GM18526 (cell line): ENCODE results near the gene ANKRD65.

Experiments
- POLR2A ChIP-seq: IDR thresholded peaks from 3 replicates; pipeline ENCODE4 v1.6.1; 2011; ENCODE audit not compliant: insufficient read length; ENCODE audit errors: extremely low read depth

The ANKRD65 gene

GRCh38 chr1:1421147-1421906, at the start of gene ANKRD65:
Gene ANKRD65 (minus strand): TSS chr1:1421276. CDS start chr1:1421005, 271 bp downstream.
- TF ChIP-seq POLR2A = no peak

GRCh38 chr1:1463312-1463711, 42.2 kb upstream of the ANKRD65 start:
- no peak for TF ChIP-seq POLR2A

DNA sequence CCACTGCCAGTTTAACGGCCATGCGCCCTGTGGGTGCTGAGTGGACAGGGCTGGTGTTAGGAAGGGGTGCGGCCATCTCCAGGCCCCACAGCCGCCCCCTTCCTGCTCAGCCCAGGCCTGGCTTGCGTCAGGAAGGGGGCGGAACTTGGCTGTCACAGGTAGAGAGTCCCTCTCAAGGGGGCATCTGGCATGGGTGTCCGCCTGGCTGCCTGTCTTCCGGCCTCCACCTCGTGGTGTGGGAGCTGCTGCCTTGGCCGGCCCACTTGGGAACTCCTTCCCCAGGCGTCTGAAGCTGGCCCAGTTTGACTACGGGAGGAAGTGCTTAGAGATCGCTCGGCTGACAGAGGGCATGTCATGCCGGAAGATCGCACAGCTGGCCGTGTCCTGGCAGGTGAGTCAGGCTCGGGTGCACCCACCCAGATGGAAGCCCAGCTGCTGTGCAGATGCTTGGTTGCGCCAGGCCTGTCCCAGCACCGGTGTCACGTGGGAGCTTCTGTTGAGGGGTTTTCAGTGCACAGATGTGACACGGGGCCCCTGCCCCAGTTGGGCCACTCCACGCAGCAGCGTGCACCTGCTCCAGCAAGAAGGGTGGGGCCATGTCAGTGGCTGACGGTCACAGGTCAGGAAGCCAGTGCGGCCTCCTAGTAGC, 41.4 kb upstream of the ANKRD65 start:
- no peak for TF ChIP-seq POLR2A

- no peak for TF ChIP-seq POLR2A
These were observed 40.7 kb upstream of the ANKRD65 start for GRCh38 chr1:1461721-1462317.

- TF ChIP-seq POLR2A = no peak
These were observed 39.6 kb upstream of the ANKRD65 start for GRCh38 chr1:1460540-1461130.

DNA sequence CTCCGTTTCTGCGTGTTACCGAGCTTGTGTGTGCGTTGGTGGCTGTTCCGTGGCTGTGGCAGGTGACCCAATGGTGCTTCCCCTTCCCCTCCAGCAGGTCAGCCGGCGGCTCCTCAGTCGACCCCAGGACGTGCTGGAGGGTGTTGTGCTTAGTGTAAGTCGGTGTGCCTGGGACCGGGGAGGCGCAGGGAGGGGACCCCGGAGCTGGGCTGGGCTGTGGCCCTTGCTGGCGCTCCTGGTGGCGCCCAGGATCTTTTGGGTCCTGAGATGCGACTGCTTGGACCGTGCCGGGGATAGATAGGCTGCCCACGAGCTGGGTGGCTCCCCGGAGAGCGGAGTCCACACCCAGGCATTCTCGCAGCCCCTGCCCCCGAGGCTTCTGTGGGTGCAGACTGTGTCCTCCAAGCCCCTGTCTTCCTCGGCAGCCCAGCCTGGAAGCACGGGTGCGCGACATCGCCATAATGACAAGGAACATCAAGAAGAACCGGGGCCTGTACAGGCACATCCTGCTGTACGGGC, 34.3 kb upstream of the ANKRD65 start:
- no peak for TF ChIP-seq POLR2A

DNA sequence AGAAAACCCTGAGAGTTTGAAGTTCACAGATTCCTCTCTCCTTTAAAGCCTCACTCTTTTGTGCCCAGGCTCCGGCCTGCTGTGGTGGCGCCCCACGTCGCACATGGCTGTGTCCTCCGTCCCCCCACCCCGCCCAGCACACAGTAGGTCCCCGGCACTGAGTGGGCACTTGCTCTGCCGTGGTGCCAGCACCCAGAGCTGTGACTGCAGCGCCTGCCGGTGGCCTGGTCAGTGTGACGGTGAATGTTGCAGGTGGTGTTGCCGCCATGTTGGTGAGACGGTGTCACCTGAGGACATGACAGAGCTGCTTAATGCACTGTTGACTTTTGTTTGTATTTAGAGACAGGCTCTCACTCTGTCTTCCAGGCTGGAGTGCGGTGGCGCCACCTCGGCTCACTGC, 31.8 kb upstream of the ANKRD65 start:
- no peak for TF ChIP-seq POLR2A

GRCh38 chr1:1451696-1452364, 30.8 kb upstream of the ANKRD65 start:
- TF ChIP-seq POLR2A = no peak

DNA sequence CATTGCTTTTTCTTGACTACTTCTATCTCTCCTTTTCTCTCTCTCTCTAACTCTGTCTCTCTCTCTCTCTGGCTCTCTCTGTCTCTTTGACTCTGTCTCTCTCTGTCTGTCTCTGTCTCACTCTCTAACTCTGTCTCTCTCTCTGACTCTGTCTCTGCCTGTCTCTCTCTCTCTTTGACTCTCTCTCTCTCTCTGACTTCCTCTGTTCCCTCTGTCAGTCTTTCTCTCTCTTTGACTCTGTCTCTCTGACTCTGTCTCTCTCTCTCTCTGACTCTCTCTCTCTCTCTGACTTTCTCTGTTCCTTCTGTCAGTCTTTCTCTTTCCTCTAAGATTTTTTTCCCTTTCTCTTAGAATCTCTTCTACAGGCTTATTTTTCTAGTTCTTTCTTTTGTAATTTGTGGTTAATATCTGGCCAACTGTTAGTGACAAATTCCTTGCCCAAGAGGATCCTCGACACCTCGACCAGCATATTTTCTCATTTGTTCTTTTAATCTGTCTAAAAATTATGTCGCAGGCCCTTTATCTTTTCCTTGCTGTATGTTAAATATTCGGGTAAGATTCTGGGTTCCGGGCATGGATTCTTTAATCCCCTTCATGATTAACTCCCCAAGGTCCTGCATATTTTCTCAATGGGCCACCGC, 28.1 kb upstream of the ANKRD65 start, which contains the start of gene ATAD3C:
Gene ATAD3C, plus strand, starts transcription at position 591 of the 641 bp plus-strand sequence. CDS start 995 bp downstream, outside the sequence.
- no peak for TF ChIP-seq POLR2A

DNA sequence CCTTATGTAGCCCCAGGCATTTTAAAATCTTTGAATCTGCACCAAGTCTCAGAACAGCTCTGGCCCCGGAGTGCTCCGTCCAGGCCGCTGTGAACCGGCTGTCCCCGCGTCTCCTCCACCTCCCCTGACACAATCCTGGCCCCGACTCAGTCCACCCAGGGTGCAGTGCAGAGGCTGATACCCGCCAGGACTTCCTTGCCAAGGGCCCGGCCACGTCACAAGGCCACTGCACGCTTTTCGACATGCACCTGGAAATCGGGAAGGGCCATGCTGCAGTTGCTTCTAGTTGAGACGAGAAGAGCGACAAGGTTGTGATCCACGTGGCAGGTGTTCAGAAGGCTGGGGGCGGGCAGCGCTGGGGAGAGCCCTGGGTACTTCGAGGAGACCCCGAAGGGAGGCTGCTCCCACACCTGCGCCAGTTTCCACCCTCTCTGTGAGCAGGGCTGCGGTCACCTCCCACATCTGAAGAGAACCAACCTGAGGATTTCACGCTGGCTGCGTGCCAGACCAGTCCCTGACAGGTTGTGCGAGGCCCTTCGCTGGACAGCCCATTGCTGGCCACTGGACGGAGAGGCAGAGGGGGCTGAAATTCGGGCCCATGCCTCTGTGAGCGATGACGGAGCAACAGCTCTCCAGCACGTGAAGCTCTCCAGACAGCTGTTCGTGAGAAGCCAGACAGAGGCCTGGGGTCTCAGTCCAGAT, 21.1 kb upstream of the ANKRD65 start:
- TF ChIP-seq POLR2A = no peak

DNA sequence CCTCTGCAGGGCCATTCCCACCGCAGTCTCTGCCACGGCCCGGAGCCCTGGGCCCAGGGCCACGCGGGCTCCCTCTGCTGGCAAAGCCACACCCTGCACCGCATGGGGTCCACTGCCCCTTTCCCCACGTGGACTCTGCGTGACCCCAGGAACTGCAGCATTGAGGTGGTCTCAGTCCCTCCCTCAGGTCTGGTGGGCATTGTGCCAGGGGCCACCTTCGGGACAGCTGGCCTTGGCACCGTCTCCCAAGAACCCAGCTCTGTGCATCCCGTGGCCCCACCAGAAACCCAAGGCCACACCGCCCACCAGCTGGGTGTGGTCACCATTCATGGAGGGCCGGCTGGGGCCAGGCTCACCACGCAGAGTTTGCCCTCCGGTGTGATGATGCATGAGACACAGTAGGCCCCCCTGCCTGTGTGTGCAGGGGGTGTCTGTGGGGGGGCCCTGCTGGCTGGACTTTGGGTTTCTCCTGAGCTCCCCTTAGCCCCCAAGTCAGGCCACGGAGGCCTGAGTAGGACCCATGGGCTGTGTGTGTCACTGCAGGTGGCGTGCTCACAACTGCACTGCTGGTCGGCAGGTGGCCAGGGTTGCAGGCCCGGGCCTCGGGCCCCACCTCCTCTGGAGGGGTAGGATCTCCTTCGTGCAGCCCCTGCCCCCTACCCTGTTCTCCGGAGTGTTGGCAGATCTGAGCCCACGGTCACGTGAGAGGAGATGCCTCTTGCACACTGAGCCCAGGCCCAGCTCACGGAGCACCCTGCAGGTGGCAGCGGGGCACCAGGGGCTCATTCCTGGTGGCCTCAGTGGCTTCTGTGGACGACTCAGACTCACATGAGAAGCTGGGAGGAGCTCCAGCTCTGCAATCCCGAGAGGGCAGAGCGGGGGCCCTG, 20.2 kb upstream of the ANKRD65 start:
- TF ChIP-seq POLR2A = no peak

DNA sequence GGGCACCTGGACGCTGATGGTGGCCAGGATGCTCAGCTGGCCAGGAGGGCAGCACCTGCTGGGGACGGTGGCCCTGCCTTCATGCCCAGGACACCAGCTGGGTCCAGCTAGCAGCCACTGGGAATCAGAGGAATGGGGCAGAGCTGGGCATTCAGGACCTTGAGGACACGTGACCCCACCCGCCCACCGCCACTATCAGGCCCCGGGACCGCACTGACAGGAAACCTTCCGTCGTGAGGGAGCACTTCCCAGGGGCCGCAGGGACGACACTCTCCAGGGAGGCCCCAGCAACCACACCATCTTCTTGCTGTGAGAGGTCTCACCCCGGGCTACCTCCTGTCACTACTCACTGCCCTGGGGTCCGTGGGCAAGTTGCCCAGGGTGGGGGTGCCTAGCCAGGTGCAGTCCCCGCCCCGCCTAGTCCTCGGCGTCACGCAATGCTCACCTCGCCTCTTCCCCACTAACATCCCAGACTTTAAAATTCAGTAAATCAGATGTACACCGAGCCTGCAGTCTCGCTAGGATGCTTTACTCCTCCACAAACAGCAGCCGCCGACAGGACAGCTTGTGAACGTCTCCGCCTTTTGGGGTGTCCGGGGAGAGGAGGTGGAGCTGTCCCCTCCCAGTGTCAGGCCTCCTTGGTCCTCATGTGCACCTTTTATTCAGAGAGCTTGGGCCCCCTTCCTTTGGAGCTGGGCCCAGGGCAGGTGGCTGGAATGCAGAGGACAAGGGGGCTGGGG, 19.4 kb upstream of the ANKRD65 start:
- no peak for TF ChIP-seq POLR2A
